SIG-M5 treated with dmso at 0.1 percent for 504 hours (cell line): ENCODE results near the gene CACNB3.
"Not testable (repeated sequence)": the region's sequence is repeated elsewhere in the genome, so short reads cannot be mapped to it uniquely, and the experiment has no call there.

ENCODE experiments used
- DNase-seq: peaks from one replicate; lab custom pipeline; 2025; ENCODE audit not compliant: unreplicated experiment; lab: John Stamatoyannopoulos, UW

The CACNB3 gene

GRCh38 chr12:48852734-48853688, 34.7 kb downstream of the CACNB3 start:
- DNase-seq: peak; percentile 87

DNA sequence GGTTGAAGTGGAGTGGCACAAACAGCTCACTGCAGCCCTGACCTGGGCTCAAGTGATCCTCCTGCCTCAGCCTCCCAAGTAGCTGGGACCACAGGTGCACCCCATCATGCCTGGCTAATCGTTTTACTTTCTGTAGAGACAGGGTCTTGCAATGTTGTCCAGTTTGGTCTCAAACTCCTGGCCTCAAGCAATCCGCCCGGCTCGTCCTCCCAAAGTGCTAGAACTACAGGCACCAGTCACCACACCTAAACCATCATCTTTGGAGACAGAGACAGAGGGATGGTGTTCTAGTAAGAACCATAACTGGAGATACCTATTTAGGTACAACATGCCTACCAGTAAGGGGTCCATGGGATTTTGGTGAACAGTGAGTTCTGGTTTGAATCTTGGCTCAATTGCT, 36.2 kb downstream of the CACNB3 start:
- no peak for DNase-seq

DNA sequence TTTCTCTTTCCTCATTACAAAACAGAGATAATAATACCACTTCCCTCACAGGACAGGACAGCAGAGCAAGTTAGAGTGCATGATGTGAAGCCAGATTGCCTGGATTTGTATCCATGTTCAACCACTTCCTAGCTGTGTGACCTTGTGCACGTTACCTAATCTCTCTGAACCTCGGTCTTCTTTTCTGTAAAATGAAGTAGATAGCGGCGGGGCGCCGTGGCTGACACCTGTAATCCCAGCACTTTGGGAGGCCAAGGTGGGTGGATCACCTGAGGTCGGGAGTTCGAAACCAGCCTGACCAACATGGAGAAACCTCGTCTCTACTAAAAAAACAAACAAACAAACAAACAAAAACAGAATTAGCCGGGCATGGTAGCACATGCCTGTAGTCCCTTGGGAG, 36.6 kb downstream of the CACNB3 start:
- not testable (repeated sequence) for DNase-seq

GRCh38 chr12:48856379-48856778, 38.1 kb downstream of the CACNB3 start:
- no peak for DNase-seq

DNA sequence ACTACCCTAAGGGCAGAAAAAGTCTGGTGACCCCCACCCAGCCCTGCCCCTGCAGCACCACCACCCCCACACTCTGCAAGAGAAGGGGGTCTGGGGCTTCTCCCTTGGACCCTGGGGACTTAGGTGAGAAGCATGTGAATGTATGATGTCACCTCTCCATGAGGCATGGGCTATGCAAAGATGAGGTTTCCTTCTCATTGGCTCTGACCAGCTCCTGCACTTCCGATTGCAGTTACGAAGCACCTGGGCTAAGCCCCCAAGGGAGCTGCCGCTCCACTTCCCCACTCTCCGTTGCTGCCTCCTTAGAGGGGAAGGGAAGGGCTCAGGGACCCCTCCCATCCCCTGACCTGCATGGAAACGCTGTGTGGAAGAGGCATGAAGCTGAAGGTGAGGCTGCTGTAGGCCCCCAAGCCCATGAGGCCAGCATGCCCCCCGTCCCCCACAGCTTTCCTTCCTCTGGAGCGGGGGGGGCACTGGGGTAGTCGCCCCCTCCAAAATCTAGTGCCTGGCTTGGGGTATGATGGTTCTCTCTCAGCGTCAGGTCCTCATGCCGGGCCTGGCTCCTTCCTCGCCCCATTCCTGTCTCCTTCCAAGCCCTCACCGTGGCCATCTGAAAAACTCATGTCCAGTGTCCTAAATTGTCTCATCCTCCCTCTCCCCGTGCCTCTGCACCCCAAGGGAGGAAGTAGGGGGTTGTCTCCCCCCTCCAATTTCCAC, 39.1 kb downstream of the CACNB3 start:
- no peak for DNase-seq

- DNase-seq: no peak
These were observed 39.7 kb downstream of the CACNB3 start for GRCh38 chr12:48858043-48858442.

GRCh38 chr12:48859607-48860006, 41.3 kb downstream of the CACNB3 start:
- DNase-seq: no peak

DNA sequence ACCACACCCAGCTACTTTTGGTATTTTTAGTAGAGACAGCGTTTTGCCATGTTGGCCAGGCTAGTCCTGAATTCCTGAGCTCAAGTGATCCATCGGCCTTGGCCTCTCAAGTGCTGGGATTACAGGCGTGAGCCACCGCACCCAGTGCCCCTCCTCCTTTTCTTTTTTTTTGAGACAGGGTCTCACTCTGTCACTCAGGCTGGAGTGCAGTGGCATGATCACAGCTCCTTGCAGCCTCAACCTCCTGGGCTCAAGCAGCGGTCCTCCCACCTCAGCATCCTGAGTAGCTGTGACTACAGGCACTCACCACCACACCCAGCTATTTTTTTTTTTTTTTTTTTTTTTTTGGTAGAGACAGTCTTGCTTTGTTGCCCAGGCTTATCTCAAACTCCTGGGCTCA, 41.9 kb downstream of the CACNB3 start:
- not testable (repeated sequence) for DNase-seq

DNA sequence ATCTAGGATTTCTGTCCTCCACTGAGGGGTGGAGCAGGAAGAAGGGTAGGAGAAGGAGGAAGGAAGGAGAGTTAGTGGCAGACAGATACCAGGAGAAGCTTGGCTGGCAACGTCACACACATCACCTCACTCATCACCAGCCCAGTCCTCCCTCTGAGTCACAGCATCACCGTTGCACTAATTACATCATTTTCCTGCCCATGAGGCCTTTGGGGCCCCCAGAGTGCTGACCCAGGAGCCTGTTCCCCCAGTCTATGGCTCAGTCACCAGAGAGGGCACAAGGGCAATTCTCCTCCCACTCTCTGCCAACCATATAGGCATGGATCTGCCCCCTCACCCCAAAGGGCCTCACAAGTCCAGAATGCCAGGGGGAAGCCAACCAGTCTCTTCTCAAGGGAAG, 42.8 kb downstream of the CACNB3 start:
- no peak for DNase-seq

DNA sequence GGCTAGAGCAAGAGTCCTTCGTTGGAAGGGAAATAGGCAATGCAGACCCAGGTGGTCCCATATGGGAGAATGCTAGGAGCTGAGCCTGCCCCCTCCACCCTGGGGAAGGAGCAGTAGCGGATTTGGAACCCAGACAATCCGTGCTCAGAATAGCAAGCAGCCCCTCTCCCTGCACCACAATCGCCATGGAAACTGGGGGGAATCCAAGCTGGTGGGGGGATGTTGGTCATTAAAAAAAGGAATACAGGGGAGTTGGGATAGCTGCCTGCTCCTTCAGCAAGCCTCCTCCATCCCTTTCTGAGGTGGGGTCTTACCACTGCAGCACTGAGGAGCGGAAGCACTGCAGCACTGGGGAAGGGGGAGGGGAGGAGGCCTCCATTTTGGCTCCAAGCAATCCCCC, 44.5 kb downstream of the CACNB3 start:
- DNase-seq: no peak

DNA sequence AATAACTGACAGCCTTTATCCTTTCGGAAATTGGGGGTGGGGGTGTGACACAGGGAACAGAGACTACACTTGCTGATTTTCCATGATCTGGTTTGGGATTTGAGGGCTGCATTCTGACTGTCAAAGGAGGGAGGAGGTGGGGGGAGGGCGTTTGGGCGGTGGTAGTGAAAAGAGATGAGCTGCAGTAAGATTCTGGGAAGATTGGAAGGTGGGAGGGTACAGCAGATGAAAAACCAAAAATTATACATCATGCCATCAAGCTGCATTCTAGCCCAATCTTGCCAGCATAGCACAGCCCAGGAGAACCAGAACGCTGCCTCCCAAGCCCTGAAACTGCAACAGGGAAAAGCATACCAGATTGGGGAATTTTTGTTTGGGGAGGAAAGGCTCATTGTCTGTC, 45.0 kb downstream of the CACNB3 start:
- DNase-seq: no peak

DNA sequence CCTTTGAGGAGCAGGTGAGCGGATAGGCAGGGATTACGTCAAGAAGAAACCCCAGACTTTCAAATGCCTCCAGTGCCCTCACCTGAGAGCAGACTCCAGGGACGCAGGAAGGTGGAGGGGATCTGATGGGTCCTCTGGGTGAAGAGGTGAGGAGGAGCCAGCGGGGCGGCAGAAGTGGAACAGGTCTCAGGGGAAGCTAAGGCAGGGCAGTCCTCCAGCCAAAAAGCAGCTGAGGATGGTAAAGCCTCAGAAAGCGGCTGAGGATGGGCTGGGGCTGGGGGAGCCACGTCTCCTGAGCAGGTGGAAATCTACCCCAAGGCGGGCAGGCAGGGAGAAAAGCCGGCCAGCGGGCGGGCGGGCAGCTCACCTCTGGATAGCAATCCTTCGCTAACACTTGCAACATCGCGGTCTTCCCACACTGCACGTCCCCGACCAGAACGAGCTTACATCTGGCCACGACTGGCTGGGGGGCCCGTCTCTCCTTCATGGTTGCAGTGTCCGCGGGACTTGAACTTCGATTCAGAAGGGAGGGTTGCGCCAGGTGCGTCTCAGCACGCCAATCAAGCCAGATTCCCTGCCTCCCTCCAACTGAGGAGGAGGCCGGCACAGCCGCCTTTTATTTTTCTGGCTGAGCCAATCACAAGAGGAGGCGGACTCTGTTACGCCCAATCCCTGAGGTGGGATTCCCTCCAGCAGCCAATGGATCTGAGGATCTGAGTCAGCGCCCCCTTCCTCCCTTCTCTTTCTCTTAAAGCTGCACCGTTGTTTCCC, 47.2 kb downstream of the CACNB3 start, which contains the start of gene RND1:
Gene RND1, minus strand, starts transcription at position 590 of the 771 bp plus-strand sequence. Its CDS starts 103 bp downstream, at position 487.
- peak; percentile 86 for DNase-seq

DNA sequence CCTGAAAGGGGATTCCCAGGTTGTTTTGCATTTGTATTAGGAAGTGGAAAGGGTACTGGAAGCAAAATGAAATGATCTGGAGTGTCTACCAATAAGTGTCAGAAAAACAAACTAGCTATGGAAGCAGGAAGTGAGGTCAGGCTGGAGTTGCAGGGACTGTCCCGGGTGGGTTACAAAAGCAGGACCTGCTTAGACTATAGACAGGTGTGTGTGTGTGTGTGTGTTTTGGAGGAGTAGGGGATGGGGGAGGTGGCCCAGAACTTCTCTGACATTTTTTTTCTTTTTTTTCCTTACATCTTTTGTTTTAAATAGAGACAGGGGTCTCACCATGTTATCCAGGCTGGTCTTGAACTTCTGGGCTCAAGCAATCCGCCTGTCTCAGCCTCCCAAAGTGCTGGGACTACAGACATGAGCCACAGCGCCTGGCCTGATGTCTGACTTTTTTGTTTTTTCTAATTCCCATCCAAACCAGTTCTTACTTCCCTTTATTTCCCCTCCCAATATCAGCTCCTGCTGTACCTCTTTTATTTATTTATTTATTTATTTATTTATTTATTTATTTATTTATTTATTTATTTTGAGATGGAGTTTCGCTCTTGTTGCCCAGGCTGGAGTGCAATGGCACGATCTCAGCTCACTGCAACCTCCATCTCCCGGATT, 47.9 kb downstream of the CACNB3 start:
- DNase-seq: no peak

DNA sequence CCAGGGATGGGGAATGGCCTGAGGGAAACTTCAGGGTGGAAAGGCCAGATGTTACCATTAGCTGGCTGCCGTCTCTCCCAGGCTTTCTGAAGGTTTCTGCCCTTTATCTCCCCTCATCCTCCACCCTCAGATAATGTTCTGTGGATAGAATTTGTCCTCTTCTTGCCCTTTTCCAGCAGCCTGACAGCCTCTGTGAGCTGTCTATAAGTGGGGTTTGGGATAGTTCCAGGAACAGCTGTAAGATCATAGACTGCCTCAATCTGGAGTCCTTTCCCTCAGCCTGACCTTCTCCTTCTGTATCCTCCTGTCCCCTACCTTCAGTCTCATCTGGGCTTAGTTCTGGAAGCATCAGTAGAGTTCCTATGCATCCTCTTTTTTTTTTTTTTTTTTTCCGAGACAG, 50.2 kb downstream of the CACNB3 start:
- no peak for DNase-seq

DNA sequence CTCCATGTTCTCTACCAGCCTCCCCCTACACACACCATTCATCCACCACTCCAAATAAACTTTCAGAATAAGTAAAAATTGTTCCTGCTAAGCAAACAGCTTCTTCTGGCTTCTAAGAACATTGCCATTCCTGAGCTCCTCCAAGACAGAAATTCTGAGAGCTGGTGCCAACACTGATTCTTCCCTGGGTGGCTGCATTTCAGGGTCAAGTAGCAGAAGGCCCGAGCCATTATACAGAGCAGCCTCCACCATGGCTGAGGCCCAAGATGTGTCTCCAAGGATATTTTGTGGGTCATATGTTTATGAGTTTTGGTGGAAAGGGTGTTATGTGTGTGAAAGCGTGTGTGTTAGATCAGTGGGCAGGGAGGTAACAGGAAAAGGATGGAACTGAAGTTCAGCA, 50.9 kb downstream of the CACNB3 start:
- DNase-seq: no peak

DNA sequence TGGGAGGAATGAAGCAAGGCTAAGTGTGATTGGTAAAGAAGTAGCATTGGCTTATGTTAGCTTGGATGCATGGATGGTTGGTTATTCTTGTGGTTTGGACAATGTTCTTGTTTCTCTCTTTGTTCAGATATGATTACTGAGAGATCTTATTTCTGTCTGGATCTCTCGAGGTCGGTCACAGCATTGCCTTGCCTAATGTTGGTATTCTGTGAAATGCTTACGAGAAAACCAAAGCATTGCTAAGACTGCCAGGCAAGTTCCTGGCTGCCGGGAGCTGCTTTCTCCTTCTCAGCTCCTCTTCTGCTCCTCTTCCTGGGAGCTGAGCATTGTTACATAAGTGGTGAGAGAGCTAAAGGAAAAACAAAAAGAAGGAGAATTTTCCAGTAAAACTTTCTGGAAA, 54.8 kb downstream of the CACNB3 start:
- DNase-seq: no peak

GRCh38 chr12:48873534-48873933, 55.2 kb downstream of the CACNB3 start:
- not testable (repeated sequence) for DNase-seq

GRCh38 chr12:48875944-48876515, 57.7 kb downstream of the CACNB3 start:
- no peak for DNase-seq
